Mesenteric fat pad (tissue), 1 donor: Measurements from ENCODE around the gene DSC1. TPM values are rescaled to one million over a fixed set of nuclear protein-coding genes. Genes with fewer than 3 reads are reported as not detected.

ENCODE experiments used
- DNase-seq: peaks from one replicate; pipeline ENCODE4 v3.0.0-alpha.2; 2020; ENCODE audit warnings: low spot score
- total RNA-seq: library from RNA; stranded (reverse); fragmentation: NEBNext Ultra II Directional; extraction: Animal tissue kit (Norgen Biotek cat#: 25700); gene quantifications from one replicate; pipeline ENCODE4 v1.2.1, GENCODE V29; 2021
- donor health status: DM: yes; HTN: yes; CAD: no.

Gene DSC1
- total RNA-seq, 1 donor from 2014 or later, result not detected

DNA sequence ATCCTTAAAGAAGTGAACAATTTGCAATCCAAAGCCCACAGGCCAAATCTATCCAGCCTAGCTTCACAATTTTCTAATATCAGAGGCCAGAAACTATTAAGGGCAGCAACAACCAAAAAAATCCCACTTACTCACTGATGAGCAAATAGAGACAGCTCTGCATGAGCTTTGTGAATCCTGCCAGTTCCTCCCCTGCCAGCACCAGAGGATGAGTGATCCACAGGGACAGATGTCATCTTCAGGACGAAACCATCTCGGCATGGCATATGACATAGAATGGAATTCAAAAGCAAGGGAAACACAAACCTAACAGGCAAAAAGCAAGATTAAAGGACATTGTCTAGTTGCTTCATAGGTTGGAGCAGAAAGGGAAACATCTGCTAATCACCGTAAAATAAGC, 58.2 kb downstream of the DSC1 start:
- no peak for DNase-seq

- no peak for DNase-seq
Observed at GRCh38 chr18:31103423-31103822, 59.2 kb downstream of the DSC1 start.

DNA sequence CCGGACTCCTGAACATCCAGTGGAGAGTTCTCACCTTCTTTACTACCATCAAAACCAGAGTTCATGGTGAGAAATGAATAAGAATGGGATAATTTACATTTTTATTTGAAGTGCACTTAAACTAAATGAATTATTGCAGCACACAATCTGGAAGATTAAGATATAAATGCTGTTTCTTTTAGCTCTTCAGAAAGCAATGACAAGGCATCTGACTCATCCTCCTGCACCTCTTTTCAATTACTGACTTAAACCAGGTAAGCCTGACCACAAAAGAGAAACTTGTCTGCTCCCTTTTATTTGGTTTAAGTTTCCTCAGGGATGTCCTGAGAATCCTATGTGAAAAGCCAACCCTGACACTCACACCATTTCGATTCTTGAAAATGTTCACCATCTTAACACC, 59.7 kb downstream of the DSC1 start:
- DNase-seq, result no peak

- peak; percentile 90 for DNase-seq
Observed at GRCh38 chr18:31102025-31102684, 60.5 kb downstream of the DSC1 start, which contains the start of gene DSC2. DSC2 (minus strand) TSS chr18:31102421; CDS start chr18:31101971, 450 bp downstream.

DNA sequence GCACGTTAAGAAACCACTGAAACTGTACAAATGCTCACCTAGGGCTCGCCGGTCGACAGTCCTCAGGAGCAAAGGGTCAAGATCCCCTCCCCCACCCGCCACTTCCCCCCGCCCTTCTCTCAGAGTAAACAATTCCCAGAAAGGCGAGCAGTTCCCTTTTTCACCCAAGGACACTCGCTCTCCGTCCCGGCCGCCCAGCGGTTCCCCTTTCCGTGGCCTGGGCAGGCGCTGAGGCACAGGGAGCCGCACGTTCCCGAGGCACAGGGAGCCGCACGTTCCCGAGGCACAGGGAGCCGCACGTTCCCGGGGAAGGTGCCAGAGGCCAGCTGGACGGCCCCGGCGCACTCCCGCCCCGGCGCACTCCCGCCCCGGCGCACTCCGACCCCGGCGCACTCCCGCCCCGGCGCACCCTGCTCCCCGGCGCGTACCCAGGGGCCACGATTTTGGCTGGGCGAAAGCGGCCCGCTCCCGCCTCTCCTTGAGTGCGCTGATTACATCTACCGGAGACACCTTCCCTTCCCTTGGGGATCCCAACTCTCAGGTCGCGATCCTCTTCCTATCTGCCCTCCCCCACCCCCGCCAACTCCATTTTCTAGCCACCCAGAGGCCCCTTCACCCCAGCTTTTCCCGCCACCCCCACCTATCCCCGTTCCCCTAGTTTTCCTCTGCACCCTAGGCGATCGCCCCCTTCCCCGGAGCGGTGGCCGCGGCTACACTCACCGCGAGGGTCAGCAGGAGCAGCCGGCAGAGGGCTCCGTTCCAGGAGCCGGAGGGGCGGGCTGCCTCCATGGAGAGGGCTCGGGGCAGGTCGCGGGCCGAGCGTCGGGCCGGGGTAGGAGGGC, 61.3 kb downstream of the DSC1 start:
- DNase-seq, result peak; percentile 90

- DNase-seq, result no peak
Observed at GRCh38 chr18:31100436-31101182, 62.0 kb downstream of the DSC1 start.

DNA sequence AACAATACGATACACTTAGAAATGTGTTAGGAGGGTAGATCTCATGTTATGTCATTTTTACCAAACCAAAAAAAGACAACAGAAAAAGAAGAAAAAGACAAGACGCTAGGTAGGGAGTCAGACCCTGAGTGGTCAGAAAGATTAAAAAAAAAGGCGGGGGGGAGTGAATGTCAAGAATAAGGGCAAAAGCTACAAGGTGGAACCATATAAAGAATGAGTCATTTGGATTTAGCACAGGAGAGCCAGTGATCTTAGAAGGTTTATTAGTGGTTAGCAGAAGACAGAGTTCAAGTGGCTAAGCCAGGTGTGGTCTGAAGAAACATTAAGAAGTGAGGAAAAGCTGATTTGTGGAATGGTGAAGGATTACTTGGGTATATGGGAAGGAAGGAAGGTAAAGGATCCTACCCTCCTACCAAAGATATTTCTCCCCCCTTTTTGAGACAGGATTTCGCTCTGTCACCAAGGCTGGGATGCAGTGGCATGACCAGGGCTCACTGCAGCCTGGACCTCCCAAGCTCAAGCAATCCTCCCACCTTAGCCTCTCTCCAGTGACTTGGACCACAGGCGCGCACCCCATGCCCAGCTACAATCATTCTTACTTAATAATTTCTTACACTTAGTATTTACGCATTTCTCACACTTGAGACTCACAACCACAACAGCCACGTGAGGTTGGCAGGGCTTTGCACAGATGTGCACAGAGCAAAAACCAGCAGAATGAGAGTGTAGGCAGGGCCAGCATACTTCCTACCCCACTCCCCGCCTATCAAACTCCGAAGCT, 63.0 kb downstream of the DSC1 start:
- no peak for DNase-seq

- no peak for DNase-seq
Observed at GRCh38 chr18:31098878-31099277, 63.8 kb downstream of the DSC1 start.

DNA sequence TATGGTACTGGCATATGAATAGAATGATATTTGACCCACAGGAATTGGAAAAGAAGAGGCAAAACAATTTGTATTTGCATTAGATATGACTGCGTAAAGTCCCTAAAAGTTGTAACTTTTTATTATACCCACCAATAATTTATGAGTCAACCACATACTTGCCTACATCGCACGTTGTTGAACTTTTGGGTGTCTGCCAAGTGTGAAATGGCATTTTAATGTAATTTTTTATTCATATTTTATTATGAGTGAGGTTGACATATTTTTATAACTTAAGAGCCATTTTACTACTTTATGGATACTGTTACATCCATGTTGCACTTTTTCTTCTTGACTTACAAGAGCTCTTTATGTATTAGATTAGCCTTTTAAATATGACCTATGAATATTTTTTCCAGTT, 65.0 kb downstream of the DSC1 start:
- DNase-seq, result no peak

DNA sequence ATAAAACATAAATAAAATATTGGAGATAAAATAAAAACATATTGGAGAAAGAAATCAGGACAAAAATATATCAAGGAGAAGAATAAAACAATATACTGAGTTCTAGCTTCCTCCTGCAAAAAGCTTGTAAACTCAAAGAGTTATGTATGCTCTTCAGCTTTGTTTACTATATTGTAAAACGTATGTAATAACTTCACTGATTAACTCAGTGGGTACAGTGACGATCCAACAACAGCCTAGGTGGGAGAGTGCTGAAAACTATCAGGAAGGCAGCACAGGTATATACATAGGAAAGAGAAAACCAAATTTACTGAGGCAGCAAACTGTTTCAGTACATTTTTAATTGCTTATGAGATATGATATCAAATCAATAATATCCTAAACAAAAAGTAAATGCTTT, 68.8 kb downstream of the DSC1 start:
- no peak for DNase-seq

DNA sequence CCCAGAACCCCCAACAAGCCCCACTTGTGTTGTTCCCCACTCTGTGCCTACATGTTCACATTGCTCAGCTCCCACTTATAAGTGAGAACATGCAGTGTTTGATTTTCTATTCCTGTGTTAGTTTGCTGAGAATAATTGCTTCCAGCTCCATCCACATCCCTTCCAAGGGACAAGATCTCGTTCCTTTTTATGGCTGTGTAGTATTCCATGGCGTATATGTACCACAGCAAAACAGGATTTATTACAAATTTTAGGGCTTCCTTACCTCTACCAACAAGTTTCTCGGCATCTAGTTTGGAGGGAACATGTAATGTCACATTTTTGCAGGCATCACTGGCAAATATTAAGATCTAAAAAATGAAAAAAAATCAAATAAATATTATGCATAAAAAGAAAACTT, 69.4 kb downstream of the DSC1 start:
- no peak for DNase-seq

GRCh38 chr18:31091350-31091749, 71.3 kb downstream of the DSC1 start:
- DNase-seq, result no peak

DNA sequence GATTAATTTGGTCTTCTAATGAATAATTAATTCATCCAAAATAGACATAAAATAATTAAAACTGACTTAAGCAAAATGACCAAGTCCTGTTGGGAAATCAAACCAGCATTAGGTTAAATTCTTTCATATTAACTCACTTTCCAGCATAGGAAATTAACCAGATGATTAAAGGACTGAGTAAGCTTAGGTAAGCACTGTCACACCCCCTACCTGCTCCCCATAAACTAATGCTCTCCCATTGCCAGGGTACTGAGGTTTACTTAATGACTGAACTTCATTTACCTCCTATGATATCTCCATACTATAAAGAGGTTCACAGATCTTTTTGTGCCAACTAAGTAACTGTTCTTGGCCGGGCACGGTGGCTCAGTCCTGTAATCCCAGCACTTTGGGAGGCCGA, 74.1 kb downstream of the DSC1 start:
- DNase-seq, result no peak

GRCh38 chr18:31079973-31080372, 82.7 kb downstream of the DSC1 start:
- no peak for DNase-seq

Other genes starting within 250 kb of the DSC1 start
- gene DSC3, start 120.1 kb downstream of the DSC1 start, total RNA-seq, result 0.22 TPM
- 11.9 TPM for gene DSC2, start 60.4 kb downstream of the DSC1 start, total RNA-seq
- not detected for gene DSG1, start 155.3 kb upstream of the DSC1 start, total RNA-seq
- gene DSG4, start 213.9 kb upstream of the DSC1 start, total RNA-seq, result not detected